ENCODE data around the gene DCAF7.

- no peak for TF ChIP-seq CTCF (IDR thresholded peaks at IDR 0.05)
- no peak for TF ChIP-seq POLR2A (IDR thresholded peaks at IDR 0.05)
- no peak for TF ChIP-seq POLR2AphosphoS5 (IDR thresholded peaks at IDR 0.05)
Observed at GRCh38 chr17:63634163-63634562, 83.9 kb downstream of the DCAF7 start.
